Heart left ventricle (tissue), 13 donors: ENCODE data around the gene SERPINB4.

Source experiments
- POLR2A ChIP-seq, 2 donors: fragments of 450-650 bp; IDR thresholded peaks; one replicate each; pipeline ENCODE4 v1.6.1; 2017; ENCODE audit warnings: antibody characterized with exemption in 2 of 2, mild to moderate bottlenecking in 2 of 2, moderate library complexity in 2 of 2
- TF ChIP-seq, protein P1 (sequence below), 12 donors: fragments of 200-600 bp; sonication (generic) in 4 of 12; IDR thresholded peaks; one replicate each; pipeline versions ENCODE4 v1.5.0 to v1.8.0; 2018 to 2022; ENCODE audit warnings: antibody characterized with exemption in 12 of 12, mild to moderate bottlenecking in 5 of 12
- donor health status: ischemic (EF 13 %, LVEDD 7.1; RV severe dilation, severe dysfunction).
- donor health status: DM: no; HTN: yes; CAD: no.
- donor health status: DM: no; HTN: no; CAD: no.
- donor health status: ischemic (EF 25% LVEDD 6.9; RV normal size, moderate dysfunction).
- donor health status: ischemic (EF 25% LVEDD 5.7; RV mildly dilated, moderate dysfunction).
- donor health status: ischemic (EF 35%, LVEDD 5.7; RV mildly dilated, moderate dysfunction).
- donor health status: nonischemic (EF 11% LVEDD 7.7; RV severe dilation, severe dysfunction).
- donor health status: DM: yes; HTN: yes; CAD: no.
- donor health status: PGD.
- donor health status: ischemic (EF 29% LVEDD 5.4; RV normal size, mild dysfunction).
- donor health status: nonischemic (EF 23%, LVEDD 6.1; RV moderate dilation, normal function).

DNA sequence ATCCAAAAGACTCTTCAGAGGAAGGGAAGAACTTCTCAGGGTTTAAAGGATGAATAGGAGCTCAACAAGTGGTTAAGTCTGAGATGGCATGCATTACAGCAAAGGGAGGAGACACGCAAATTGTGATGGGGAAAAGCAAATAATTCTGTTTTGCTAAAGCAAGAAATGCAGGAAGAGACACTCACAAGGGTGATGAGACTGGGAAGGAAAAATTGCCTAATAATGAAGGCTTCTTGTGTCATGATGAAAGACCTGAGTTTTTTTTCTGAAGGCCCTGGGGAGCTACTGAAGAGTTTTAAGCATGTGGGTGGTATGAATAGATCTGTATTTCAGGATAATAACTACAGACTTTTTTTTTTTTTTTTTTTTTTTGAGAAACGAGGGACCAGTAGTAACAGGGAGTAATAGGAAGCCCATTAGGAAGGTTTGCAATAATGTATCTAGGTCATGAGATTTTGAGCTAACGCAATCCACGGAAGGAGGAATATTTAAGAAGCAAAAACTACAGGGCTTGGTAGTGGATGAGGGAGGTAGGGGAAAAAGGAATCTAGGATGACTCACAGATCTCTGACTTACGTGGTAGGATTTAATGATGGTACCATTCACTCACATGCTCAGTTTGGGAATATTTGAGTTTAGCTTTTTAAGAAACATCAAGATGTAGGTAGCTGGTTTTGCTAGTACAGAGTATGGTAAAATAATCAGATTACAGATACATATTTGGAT, 33.6 kb upstream of the SERPINB4 start:
- TF ChIP-seq POLR2A (IDR thresholded peaks at IDR 0.05), result no peak
- TF ChIP-seq, protein P1, sequence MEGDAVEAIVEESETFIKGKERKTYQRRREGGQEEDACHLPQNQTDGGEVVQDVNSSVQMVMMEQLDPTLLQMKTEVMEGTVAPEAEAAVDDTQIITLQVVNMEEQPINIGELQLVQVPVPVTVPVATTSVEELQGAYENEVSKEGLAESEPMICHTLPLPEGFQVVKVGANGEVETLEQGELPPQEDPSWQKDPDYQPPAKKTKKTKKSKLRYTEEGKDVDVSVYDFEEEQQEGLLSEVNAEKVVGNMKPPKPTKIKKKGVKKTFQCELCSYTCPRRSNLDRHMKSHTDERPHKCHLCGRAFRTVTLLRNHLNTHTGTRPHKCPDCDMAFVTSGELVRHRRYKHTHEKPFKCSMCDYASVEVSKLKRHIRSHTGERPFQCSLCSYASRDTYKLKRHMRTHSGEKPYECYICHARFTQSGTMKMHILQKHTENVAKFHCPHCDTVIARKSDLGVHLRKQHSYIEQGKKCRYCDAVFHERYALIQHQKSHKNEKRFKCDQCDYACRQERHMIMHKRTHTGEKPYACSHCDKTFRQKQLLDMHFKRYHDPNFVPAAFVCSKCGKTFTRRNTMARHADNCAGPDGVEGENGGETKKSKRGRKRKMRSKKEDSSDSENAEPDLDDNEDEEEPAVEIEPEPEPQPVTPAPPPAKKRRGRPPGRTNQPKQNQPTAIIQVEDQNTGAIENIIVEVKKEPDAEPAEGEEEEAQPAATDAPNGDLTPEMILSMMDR (IDR thresholded peaks at IDR 0.05), result no peak
